ENCODE measurements around the gene C13orf46. TPM values are rescaled to one million over a fixed set of nuclear protein-coding genes. Genes with fewer than 3 reads are reported as not detected.

The C13orf46 gene
- total and polyA plus RNA-seq, 2 of the 8 experiments (the other 6 are each of a cell fraction or from before 2014, with no cell fraction given), result 0.23 to 0.28 TPM

DNA sequence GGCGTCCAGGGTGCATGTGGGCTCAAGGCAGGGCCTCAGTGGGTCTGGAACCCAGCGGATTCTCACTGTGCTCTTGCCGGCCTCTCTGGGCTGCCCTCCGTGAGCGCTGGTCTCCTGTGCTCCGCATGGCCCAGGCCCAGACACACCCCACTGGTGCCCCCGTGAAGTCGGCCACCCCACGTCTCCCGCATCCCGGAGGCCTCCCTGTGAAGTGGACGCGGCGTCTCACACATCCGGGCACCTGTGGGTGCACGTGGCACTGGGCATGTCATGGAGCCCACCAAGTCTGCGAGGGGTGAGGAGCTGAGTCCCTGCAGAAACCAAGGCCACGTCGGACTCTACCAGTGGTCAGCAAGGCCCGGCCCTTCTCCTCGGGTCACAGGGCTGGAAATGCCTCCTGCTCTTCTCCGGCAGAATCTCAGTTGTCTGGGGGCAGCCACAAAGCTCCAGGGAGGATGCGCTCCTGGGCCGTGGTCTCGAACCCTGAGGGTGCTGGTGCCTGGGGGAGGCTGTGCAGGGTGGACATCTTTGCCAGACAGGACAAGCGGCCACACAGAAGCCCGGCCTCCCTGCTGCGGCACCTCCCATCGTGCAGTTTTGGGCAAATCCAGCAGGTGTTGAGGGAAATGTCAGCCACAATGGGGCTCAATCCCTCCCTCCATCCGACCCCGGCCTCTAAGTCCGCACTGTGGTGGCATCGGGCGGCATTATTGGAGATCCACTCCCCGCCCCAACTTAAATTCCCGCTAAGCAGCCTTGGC lies 2.2 kb downstream of the C13orf46 start:
- CTCF ChIA-PET (ENCODE audit: partially characterized antibody), result interaction anchor here (1.5 to 2.2 kb wide), 2 partner anchors 10 kb away, joined by 5 to 7 read pairs; no protein-coding TSS in a partner anchor
- H2BK20ac ChIP-seq (ENCODE audit: low read length), result no peak overlapping the region
- H3K18ac ChIP-seq (ENCODE audit: extremely low read depth, low read length), result no peak overlapping the region
- no peak overlapping the region for H2AK5ac ChIP-seq (ENCODE audit: low read depth, low read length)
- H3K23ac ChIP-seq (ENCODE audit: insufficient read length), result no peak overlapping the region
- H3K27ac ChIP-seq (ENCODE audit: low read depth, low read length), result no peak overlapping the region
- peaks cover 0 to 7% of the 10 kb centered on the region in 2 experiments; a peak in 1 of 4 replicates for H3K9me3 ChIP-seq (ENCODE audit: insufficient read depth in 2 of 2, low read depth in 1 of 2, low read length in 1 of 2)
- no peak overlapping the region for H2BK5ac ChIP-seq (ENCODE audit: low read depth, low read length)
- H2BK12ac ChIP-seq (ENCODE audit: low read depth, low read length), result no peak overlapping the region
- H3K36me3 ChIP-seq (ENCODE audit: control insufficient read depth in 2 of 4, insufficient read depth in 4 of 4, low read length in 3 of 4), result no peaks in the 10 kb centered on the region
- no peak overlapping the region for H4K5ac ChIP-seq (ENCODE audit: insufficient read length, low read depth, low read length)
- no peaks in the 10 kb centered on the region for H3K79me2 ChIP-seq (ENCODE audit: control insufficient read depth in 1 of 2, insufficient read depth in 2 of 2, low read length in 2 of 2)
- H3K14ac ChIP-seq (ENCODE audit: insufficient read length), result no peak overlapping the region
- no peak overlapping the region for H3K4me3 ChIP-seq (ENCODE audit: extremely low read depth in 1 of 4, insufficient read depth in 2 of 4, low read depth in 3 of 4, low read length in 4 of 4)
- no peaks in the 10 kb centered on the region for H4K20me1 ChIP-seq (replicated peaks in 1 of 2; ENCODE audit: control insufficient read depth in 1 of 2, insufficient read depth in 2 of 2, low read length in 2 of 2)
- no peak overlapping the region for H4K8ac ChIP-seq (ENCODE audit: extremely low read depth, insufficient read depth, low read length)
- no peak overlapping the region for H4K91ac ChIP-seq (replicated peaks; ENCODE audit: insufficient read length, low read length)
- whole genome bisulfite sequencing, 2 experiments (ENCODE audit: extremely low coverage in 1 of 2, insufficient coverage in 1 of 2, insufficient read length in 1 of 2, insufficient replicate concordance in 2 of 2, low coverage in 1 of 2, low lambda C conversion rate in 2 of 2, missing lambda C conversion rate in 1 of 2), result 89% methylated on average over 35 of the region's 36 CpGs; no CpG with 5 or more reads in 1 of the 2 experiments
- POLR2A ChIA-PET (ENCODE audit: partially characterized antibody), result interaction anchor here (1.0 kb wide), 1 partner anchor 19 kb away, joined by 3 read pairs; no protein-coding TSS in a partner anchor
- no peak overlapping the region for H3K56ac ChIP-seq (replicated peaks; ENCODE audit: insufficient read length, low read depth, low read length)
- no peak overlapping the region for H2BK15ac ChIP-seq (ENCODE audit: low read length)
- no peaks in the 10 kb centered on the region; a peak in 2 of 7 replicates for H3K4me1 ChIP-seq (replicated peaks in 1 of 4; ENCODE audit: control insufficient read depth in 3 of 4, insufficient read depth in 4 of 4, low read length in 3 of 4)
- no peak overlapping the region for H3K4me2 ChIP-seq (ENCODE audit: insufficient read depth in 1 of 2, low read depth in 2 of 2, low read length in 2 of 2)
- H2AFZ ChIP-seq (ENCODE audit: low read length), result no peak overlapping the region
- FAIRE-seq, result no peak
- peaks cover under 1% of the 10 kb centered on the region; the same call in 1 of the 2 replicates for H3K23me2 ChIP-seq (ENCODE audit: low read depth, low read length)
- no peak for TF ChIP-seq MAFK (IDR thresholded peaks at IDR 0.05; ENCODE audit: low read depth, low read length)
- no peak for TF ChIP-seq TCF12 (IDR thresholded peaks at IDR 0.05; ENCODE audit: low read depth, low read length)
- TF ChIP-seq CBX5 (IDR thresholded peaks at IDR 0.05; ENCODE audit: low read depth, low read length), result no peak
- no peak for TF ChIP-seq NANOG (IDR thresholded peaks at IDR 0.05; ENCODE audit: insufficient read depth, low read depth, low read length, poor library complexity, severe bottlenecking)
- TF ChIP-seq KDM5A (IDR thresholded peaks at IDR 0.05; ENCODE audit: low read length), result no peak
- TF ChIP-seq YY1 (IDR thresholded peaks at IDR 0.05; ENCODE audit: low read depth, low read length), result no peak
- no peak for TF ChIP-seq KDM4A (IDR thresholded peaks at IDR 0.05; ENCODE audit: low read depth, low read length, severe bottlenecking)
- H3K27me3 ChIP-seq (replicated peaks in 1 of 4; ENCODE audit: control insufficient read depth in 3 of 4, extremely low read depth in 1 of 4, insufficient read depth in 3 of 4, low read length in 3 of 4), result no peaks in the 10 kb centered on the region
- no peak overlapping the region for H2BK120ac ChIP-seq (replicated peaks; ENCODE audit: low read depth, low read length)
- DNase-seq (ENCODE audit: low read depth in 1 of 2, low spot score in 2 of 2), result no peak
- no peaks in the 10 kb centered on the region for H3K79me1 ChIP-seq (ENCODE audit: low read depth, low read length)
- H3K9ac ChIP-seq (replicated peaks in 1 of 4; ENCODE audit: extremely low read depth in 1 of 4, low read depth in 3 of 4, low read length in 3 of 4), result no peak overlapping the region
- no peak overlapping the region for H3K4ac ChIP-seq (replicated peaks; ENCODE audit: insufficient read length, low read depth, low read length)

All from H1 (cell line).